HG02970 (cell line): Measurements from ENCODE around the gene CRELD2.

Source experiments
- ATAC-seq: cut with Tn5 transposase; IDR thresholded peaks from one replicate; pipeline ENCODE4 v1.9.1; 2021; ENCODE audit warnings: mild to moderate bottlenecking, moderate library complexity, moderate number of reproducible peaks; ENCODE audit not compliant: unreplicated experiment, low FRiP score

CRELD2 gene

GRCh38 chr22:49910229-49911155 is 7.9 kb upstream of the CRELD2 start:
- ATAC-seq: no peak

- no peak for ATAC-seq
Measured at GRCh38 chr22:49911881-49912625, 6.4 kb upstream of the CRELD2 start.

GRCh38 chr22:49913026-49913425 is 5.4 kb upstream of the CRELD2 start:
- ATAC-seq: no peak

- no peak for ATAC-seq
Measured at GRCh38 chr22:49913446-49913845, 5.0 kb upstream of the CRELD2 start.

GRCh38 chr22:49914256-49914655 is 4.2 kb upstream of the CRELD2 start:
- no peak for ATAC-seq

- ATAC-seq: no peak
Measured at GRCh38 chr22:49915610-49916009, 2.8 kb upstream of the CRELD2 start.

- no peak for ATAC-seq
Measured at GRCh38 chr22:49916831-49917230, 1.6 kb upstream of the CRELD2 start.

- no peak for ATAC-seq
Measured at GRCh38 chr22:49918911-49919881, 762 bp downstream of the CRELD2 start.

- no peak for ATAC-seq
Measured at GRCh38 chr22:49920859-49921258, 2.4 kb downstream of the CRELD2 start.

GRCh38 chr22:49921508-49922278 is 3.3 kb downstream of the CRELD2 start:
- no peak for ATAC-seq

- ATAC-seq: no peak
Measured at GRCh38 chr22:49922484-49922883, 4.0 kb downstream of the CRELD2 start.

GRCh38 chr22:49922926-49923325 is 4.5 kb downstream of the CRELD2 start:
- ATAC-seq: no peak

GRCh38 chr22:49923445-49923844 is 5.0 kb downstream of the CRELD2 start:
- no peak for ATAC-seq

- no peak for ATAC-seq
Measured at GRCh38 chr22:49924113-49924833, 5.8 kb downstream of the CRELD2 start.

GRCh38 chr22:49925525-49926128 is 7.2 kb downstream of the CRELD2 start:
- no peak for ATAC-seq

- no peak for ATAC-seq
Measured at GRCh38 chr22:49926916-49927315, 8.5 kb downstream of the CRELD2 start.

GRCh38 chr22:49927483-49928184 is 9.2 kb downstream of the CRELD2 start:
- ATAC-seq: no peak

- ATAC-seq: no peak
Measured at GRCh38 chr22:49928185-49928495, 9.7 kb downstream of the CRELD2 start.
